ENCODE measurements around the gene GLRA1. TPM values are rescaled to one million over a fixed set of nuclear protein-coding genes. Genes with fewer than 3 reads are reported as not detected.

GLRA1 gene
- total RNA-seq, 1 donor from 2014 or later = not detected

DNA sequence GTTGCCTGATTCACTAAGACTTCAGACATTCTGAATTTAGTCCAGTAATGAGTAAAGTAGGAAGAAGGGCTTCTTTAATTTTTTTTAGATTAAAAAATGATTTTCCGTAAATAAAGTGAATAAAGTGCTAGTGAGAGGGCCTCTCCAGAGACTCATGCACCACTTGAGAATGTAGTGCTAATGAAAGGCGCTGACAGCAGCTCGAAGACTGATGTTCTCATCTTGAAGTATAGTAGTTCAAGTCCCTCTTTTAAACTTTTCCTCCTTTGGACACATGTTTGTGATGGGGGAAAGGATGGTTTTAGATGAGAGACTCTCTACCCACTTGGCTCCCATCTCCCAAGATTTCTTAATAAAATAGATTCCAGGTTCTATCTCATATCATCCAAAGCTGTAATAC is 104.4 kb downstream of the GLRA1 start:
- no peak for DNase-seq (ENCODE audit: low spot score in 2 of 2)
- H3K4me1 ChIP-seq = no peaks in the 10 kb centered on the region
- intact Hi-C loops (cut with DNase I) = no loop called here
- H3K27me3 ChIP-seq = no peaks in the 10 kb centered on the region
- TF ChIP-seq, protein P1, sequence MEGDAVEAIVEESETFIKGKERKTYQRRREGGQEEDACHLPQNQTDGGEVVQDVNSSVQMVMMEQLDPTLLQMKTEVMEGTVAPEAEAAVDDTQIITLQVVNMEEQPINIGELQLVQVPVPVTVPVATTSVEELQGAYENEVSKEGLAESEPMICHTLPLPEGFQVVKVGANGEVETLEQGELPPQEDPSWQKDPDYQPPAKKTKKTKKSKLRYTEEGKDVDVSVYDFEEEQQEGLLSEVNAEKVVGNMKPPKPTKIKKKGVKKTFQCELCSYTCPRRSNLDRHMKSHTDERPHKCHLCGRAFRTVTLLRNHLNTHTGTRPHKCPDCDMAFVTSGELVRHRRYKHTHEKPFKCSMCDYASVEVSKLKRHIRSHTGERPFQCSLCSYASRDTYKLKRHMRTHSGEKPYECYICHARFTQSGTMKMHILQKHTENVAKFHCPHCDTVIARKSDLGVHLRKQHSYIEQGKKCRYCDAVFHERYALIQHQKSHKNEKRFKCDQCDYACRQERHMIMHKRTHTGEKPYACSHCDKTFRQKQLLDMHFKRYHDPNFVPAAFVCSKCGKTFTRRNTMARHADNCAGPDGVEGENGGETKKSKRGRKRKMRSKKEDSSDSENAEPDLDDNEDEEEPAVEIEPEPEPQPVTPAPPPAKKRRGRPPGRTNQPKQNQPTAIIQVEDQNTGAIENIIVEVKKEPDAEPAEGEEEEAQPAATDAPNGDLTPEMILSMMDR (IDR thresholded peaks at IDR 0.05) = no peak
- H3K4me3 ChIP-seq = no peak overlapping the region
- no peaks in the 10 kb centered on the region for H3K9me3 ChIP-seq
- no peak overlapping the region for H3K27ac ChIP-seq
- peaks cover 0 to 5% of the 10 kb centered on the region in 2 donors for H3K36me3 ChIP-seq

DNA sequence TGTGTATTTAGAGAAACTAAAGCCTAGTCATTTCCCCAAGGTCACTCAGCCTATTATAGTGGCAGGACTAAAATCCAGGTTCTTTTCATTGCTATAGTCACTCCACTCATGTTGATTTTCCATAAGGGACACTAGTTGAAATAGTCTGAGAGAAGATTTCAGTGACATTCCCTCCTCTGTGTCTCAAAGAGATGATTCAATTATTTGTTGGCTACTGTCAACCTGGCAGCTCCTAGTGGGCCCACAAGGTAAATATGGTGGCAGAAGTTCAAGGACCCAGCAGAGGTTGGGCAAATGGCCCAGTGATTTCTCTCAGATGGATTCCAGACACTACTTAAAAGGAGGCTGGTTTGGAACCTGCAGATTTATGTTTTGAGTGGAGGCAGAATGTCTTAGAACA is 104.8 kb downstream of the GLRA1 start:
- no peak overlapping the region for H3K27ac ChIP-seq
- intact Hi-C loops (cut with DNase I) = no loop called here
- DNase-seq (ENCODE audit: low spot score in 2 of 2) = no peak

DNA sequence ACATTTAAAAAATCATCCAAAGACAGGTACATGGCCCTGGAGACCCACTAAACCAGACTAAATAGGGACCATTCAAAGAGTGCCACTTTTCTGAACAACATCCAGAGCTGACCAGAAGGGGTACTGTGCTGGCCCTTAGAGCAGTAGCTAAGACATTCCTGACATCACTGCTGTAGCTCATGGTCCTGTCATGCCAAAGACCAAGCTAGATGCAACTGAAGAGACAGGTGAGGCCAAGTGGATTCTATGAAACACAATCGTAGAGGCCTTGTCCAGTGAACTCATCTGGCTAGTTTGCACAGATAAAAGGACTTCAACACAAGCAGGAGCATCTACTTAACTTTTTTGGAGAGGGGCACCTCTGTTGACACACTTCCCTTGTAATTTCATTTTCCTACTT is 109.6 kb downstream of the GLRA1 start:
- intact Hi-C loops (cut with DNase I) = no loop called here
- Histone ChIP-seq H3K27me3 (no peaks in the 10 kb centered on the region), H3K9me3 (no peaks in the 10 kb centered on the region)

More for the DNA sequence above, 104.8 kb downstream of the GLRA1 start:
- no peaks in the 10 kb centered on the region for H3K9me3 ChIP-seq
- no peaks in the 10 kb centered on the region for H3K4me1 ChIP-seq
- peaks cover 0 to 5% of the 10 kb centered on the region in 2 donors for H3K36me3 ChIP-seq
- TF ChIP-seq, protein P1 (IDR thresholded peaks at IDR 0.05) = no peak
- H3K4me3 ChIP-seq = no peak overlapping the region
- H3K27me3 ChIP-seq = no peaks in the 10 kb centered on the region

DNA sequence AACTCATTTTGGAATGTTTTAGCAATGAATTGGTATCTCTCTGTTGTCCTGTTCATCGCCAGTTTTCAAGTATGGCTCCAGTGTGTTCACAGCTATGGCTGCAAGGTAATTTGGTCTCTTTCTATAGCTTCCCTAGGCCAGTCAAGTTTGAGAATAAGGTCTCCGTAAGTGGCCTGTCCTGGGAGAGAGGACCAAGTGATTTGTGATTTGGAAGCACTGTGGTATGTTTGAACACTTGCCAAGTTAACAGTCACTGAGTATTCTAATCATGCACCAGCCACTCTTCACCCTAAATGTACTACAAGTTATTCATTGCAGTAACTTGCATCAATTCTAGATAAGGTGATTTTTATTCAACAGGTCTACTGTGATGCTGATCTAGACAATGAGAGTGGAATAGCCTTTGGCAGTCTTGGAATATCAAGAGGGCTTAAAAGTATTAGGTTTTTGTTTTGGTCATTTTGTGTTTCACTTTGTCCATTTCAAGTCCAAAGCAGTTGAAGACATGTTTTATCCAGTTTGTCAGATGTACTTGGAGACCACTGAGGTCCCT is 111.8 kb downstream of the GLRA1 start:
- TF ChIP-seq, protein P1 (IDR thresholded peaks at IDR 0.05) = no peak
- no peak overlapping the region for H3K4me3 ChIP-seq
- H3K27me3 ChIP-seq = no peaks in the 10 kb centered on the region
- no peaks in the 10 kb centered on the region for H3K9me3 ChIP-seq
- H3K4me1 ChIP-seq = peaks cover 0 to 9% of the 10 kb centered on the region in 2 donors
- intact Hi-C loops (cut with DNase I) = no loop called here
- DNase-seq (ENCODE audit: low spot score in 2 of 2) = no peak
- peaks cover 0 to 27% of the 10 kb centered on the region in 2 donors for H3K36me3 ChIP-seq
- no peak overlapping the region for H3K27ac ChIP-seq

More for the DNA sequence above, 109.6 kb downstream of the GLRA1 start:
- H3K36me3 ChIP-seq = peaks cover 0 to 24% of the 10 kb centered on the region in 2 donors
- H3K27ac ChIP-seq = no peak overlapping the region
- DNase-seq (ENCODE audit: low spot score in 2 of 2) = no peak
- peaks cover 0 to 4% of the 10 kb centered on the region in 2 donors for H3K4me1 ChIP-seq
- TF ChIP-seq, protein P1 (IDR thresholded peaks at IDR 0.05) = no peak
- no peak overlapping the region for H3K4me3 ChIP-seq

DNA sequence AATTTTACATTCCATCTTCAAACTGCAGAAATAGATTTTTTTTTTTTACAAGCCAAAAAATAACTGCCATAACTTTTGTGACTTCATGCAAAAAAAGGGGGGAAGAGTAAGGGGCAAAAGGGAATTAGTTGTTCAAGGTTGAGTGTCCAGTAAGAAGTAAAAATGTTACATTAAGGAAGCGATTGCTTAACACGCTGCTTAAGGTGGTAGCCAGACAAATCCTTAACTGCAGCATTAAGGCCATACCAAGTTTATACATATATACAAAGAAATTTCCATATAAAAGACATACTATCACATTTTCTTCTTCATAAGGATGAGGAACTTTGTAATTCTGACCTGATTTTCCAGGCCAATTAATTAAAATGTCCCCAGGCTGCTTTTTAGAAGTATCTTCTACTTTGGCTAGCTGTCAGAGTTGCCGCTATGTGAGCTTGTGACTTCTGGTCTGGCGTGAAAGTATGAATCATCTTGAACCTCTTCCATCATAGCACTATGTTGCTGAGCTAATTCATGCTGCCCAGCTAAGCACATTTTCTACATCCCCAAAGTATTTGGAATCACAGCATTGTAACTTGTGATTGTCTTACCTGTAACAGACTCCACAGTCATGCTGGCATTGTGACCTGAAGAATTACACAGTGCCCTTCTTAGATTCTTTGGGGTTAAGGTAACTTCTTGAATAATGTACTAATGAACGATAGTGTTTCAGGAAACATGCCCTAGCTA is 112.9 kb downstream of the GLRA1 start:
- Histone ChIP-seq H3K9me3 (no peaks in the 10 kb centered on the region), H3K4me1 (peaks cover 0 to 12% of the 10 kb centered on the region in 2 donors), H3K27me3 (no peaks in the 10 kb centered on the region), H3K4me3 (no peak overlapping the region), H3K36me3 (peaks cover 4 to 33% of the 10 kb centered on the region in 2 donors), H3K27ac (no peak overlapping the region)
- TF ChIP-seq, protein P1 (IDR thresholded peaks at IDR 0.05) = no peak
- no peak for DNase-seq (ENCODE audit: low spot score in 2 of 2)
- intact Hi-C loops (cut with DNase I) = no loop called here
